GM10847 (cell line): ENCODE measurements around the gene ELF2.

Experiments
- POLR2A ChIP-seq: IDR thresholded peaks from 2 replicates; pipeline ENCODE4 v1.6.1; 2011; ENCODE audit not compliant: insufficient read length; ENCODE audit errors: extremely low read depth

ELF2 gene

DNA sequence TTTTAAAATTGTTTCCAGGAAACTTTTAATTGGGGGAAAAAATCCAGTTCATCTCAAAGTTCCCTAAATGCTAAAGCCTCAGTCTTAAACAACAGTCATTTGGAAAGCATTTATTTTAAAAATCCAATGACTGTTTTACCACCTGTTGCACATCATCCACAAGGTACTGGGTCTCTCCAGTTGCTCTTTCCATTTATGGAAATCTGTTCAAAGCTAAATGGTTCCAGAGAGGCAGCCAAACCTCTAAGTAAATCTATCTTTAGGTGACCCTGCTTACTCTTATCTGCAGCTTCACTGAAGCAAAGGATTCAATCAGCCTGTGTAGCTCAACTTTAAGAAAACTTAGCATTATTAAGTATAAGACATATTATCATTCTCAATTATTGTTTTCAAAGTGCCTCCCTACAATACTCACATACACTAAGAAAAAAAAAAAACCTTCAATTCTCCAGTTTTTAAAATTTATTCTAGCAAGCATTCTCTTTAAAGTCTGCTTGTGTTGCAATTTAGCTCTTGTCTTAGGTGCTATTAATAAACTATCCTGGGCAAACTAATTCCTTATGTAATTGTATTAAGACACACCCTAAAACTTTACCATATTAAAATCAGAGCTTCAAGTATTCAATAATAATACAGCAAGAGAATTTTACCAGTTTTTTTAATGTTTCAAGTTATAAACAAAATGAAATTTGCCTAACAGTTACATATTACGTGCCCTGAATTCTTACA lies 100.8 kb downstream of the ELF2 start:
- no peak for TF ChIP-seq POLR2A

DNA sequence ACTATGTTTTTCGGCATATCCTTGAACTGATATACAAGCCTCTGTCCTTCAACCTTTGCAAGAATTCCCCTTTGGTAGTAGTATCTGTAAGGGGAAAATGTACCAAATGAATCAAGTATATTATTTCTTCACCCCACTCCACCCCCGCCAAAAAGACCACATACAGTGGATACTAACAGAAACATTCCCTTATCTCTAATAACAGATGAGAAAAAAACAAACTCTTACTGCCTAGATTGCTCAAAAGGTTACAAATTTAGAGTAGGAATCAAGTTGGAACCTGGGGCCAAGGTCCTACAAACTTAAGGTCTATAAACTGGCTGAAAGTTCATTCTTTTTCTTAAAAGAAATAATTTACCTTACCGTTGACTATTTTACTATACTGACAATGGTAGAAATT lies 116.4 kb downstream of the ELF2 start:
- no peak for TF ChIP-seq POLR2A

DNA sequence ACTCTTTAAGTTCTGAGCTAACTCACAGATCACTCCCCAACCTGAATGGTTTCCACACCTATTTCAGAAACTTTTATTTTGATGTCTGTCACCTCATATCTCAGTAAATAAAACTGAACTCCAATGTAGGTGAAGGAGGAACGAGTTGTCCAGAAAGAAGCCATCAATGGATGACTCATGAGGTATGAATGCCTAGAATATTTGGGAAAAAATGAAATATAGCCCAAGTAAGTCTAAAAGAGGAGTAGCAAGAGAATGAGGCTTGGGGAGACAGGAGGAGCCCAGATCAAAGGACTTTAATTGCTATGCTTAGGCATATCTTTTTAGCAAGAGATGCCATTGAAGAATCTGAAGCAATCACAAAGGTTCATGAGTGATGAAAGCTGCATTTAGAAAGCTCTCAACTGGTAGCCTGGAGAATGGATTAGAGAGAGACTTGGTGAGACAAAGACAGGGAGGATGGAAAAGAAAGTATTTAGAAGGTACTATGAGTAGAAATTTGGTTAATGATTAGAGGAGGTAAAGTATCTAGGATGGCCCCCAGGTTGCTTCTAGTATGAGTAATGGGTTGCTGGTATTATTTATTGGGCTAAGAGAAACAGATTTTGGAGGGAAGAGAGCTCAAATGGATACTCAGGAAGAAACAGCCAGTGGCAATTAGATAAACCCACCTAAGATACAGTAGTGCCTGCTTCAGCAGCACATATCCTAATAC lies 122.1 kb downstream of the ELF2 start:
- no peak for TF ChIP-seq POLR2A

DNA sequence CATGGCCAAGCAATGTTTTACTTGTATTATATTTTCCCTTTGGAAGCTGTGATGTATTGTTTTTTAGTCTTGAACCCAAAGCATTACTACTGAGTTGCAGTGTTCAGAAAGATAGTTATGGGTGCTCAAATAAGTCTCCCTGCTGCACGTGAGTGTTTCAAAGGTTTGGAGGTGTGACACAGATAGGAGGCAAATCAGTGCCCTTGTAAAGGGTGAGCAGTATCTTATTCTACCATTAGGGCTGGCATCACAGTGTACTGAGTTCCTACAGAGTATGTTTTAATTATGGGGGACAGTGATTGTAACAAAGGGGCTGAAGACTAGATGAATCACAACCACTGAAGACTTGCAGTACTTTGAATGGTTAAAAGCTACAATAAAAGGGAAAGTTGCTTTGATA lies 123.1 kb downstream of the ELF2 start:
- TF ChIP-seq POLR2A = no peak

DNA sequence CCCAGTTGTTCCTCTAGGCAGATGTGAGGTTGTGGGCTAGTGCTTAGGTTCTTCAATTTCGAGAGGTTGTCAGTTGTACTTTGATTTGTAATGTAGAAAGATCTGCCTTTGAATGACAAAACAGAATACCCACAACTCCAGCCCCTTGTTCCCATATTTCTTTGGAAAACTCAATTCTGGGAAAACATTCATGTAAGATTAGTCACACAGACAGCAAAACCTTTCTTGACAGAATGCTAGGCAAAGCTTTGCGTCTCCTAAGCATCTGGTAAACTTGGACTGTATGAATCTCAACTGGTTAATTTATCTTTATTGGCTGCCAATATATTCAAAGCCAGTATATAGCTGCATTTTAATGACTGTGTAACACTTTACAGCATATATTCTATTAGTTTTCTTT lies 126.6 kb downstream of the ELF2 start:
- TF ChIP-seq POLR2A = no peak

DNA sequence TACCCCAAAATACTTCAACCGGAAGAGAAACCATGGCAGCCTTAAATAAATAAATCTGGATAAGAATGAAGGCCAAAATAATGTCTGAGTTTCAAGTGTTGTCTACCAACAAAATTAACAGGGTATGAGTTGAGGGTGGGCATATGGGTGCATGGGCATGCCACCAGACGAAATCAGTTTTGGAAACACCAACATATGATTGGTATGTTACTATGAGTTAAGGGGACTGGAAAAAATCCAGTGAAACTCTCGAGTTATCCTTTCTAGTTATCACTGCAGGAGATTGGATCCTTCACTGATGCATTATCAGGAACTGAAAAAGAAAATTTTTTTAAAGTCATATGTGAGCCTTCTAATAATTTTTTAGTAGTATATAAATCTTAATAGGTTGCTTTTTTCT lies 129.0 kb downstream of the ELF2 start:
- TF ChIP-seq POLR2A = no peak

DNA sequence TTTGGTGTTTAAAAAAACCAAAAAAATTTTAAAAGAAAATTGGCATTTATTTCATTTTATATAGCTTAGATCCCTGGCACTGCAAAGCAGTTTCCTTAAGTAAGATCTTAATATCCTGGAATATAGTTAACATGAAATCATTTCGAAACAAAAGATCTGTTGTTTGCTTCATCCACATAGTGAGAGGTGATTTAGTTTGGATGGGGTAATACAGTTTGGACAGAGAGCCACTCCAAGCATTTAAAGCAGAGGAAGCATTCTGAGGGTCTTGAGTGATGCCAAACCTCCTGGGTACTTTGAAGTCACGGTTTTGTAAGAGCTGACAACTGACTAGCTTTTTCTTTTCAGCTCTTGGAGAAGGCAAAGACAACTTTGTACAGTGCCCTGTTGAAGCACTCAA lies 132.7 kb downstream of the ELF2 start:
- no peak for TF ChIP-seq POLR2A

DNA sequence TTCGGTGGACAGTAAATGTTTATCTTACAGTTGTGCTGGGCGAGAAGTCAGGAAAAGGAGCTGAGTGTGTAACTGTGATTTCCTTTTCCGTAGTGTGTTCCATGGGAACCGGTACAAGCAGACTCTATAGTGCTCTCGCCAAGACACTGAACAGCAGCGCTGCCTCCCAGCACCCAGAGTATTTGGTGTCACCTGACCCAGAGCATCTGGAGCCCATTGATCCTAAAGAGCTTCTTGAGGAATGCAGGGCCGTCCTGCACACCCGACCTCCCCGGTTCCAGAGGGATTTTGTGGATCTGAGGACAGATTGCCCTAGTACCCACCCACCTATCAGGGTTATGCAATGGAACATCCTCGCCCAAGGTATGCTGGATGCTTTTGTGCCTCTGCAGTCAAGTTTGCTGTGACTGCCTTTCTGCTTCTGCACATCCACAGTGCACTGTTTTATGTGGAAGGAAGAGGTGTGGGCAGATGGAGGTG lies 134.0 kb downstream of the ELF2 start:
- no peak for TF ChIP-seq POLR2A

DNA sequence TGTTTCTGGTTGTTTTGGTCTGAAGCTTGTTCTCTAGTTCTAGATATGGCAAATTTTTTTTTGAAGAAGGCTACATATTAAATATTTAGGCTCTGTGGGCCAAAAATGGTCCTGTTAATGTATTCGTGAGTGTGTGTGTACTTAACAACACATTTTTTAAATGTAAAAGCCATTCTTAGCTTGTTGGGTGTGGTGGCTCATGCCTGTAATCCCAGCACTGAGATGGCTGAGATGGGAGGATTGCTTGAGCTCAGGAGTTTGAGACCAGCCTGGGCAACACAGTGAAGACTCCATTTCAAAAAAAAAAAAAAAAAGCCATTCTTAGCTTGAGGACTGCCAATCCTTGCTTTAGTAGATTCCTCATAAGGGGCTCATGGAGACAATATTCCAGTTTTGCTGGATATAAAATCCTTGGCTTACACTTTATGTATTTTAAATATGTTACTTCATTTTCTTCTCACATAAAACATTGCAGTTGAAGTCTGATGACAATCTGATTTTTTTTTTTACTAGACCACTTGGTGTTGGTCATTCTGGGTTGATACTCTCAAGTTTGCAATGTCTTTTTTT lies 138.1 kb downstream of the ELF2 start:
- no peak for TF ChIP-seq POLR2A

DNA sequence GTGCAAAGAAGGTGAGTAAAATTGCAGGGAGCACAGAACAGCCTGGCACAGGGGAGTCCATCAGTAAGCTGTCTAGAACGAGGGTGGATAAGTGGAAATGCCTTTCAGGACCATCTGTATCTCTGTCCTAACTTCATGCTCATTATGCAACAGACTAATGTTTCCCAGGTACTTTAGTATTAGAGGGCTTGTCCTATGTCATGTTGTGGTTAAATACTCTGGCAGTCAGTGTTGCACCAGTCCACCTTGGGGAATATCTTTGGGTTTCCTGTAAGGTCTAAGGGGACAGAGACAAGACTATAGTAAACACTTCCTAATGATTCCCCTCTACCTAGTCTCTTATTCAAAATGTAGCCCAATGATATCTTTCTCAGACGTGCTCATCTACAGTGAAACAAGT lies 140.1 kb downstream of the ELF2 start:
- no peak for TF ChIP-seq POLR2A

DNA sequence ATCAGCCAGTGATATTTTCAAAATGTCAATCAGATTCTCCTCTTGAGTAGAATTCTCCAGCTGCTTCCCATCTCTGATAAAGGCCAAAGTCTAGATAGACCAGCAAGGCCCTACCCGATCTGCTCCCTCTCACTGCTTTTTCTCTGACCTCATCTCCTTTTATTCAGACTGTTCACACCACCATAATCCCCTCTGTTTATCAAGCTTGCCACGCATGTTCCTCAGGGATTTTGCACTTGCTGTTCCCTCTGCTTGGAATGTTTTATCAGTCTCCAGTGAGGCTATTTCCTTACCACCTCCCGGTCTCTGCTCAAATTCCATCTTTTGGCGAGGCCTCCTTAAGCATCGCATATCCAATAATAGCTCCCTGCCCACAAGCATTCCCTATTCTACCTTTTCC lies 141.4 kb downstream of the ELF2 start:
- no peak for TF ChIP-seq POLR2A

DNA sequence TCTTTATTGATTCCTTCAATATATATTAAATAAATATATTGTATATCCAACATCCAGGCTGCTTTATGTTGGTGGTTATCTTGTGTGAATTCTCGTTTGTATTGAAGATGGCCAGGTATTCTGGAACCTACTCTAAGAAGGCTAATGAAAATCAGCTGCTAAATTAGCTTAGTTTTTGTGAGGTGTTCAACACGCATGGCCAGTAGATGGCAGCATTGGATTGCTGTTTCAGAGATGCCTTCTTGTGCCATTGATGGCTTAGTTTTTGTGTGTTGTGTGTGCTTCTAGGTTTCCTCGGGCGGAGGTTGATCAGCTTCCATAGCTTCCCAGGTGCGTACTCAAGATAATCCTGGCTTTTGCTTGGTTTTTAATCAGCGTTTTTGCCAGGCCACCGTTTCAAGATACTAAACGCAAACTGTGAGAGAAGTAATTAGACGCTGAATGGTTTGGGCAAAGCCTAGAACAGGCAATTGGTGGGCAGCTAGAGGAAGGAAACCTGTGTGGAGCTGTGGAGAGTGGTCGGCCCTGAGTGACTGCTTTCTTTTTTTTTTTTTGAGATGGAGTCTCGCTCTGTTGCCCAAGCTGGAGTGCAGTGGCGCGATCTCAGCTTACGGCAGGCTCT lies 146.3 kb downstream of the ELF2 start:
- TF ChIP-seq POLR2A = no peak

DNA sequence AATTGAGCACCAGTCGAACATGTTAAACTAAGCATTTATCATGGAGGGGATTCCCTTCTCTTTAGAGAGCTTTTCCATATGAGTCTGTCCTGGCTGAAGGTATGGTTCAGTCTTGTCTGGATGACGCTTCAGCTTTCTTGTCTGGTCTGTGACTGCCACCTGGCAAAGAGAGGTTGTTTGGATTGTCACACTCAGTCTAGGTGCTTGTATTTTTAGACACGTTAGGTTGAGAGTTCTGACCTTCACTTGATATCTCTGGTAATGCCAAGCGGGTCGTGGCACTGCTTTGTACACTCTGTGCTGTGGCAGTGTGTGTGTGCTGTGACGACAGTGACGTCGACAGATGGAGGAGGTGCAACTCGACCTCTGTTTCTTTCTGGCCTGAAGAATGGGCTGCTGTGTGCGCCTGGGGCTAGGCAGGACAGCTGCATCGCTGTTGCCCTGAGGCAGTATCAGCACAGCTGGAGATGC lies 148.8 kb downstream of the ELF2 start:
- TF ChIP-seq POLR2A = no peak

DNA sequence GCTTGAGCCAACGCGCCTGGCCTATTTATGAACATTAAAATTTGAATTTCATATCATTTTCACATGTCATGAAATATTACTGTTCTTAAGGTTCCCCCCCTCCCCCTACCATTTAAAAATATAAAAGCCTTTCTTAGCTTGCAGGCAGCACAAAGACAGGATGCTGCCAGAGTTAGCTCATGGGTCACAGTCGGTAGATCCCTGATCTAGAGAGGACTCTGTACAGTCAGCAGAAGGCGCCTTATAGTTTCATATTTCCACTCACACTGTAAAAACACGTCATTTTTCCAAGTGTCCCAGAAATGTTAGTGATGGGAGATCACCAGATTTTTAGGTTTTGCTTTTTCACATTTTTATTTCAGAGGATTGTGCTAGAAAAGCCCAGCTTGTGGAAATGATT lies 149.2 kb downstream of the ELF2 start:
- no peak for TF ChIP-seq POLR2A

DNA sequence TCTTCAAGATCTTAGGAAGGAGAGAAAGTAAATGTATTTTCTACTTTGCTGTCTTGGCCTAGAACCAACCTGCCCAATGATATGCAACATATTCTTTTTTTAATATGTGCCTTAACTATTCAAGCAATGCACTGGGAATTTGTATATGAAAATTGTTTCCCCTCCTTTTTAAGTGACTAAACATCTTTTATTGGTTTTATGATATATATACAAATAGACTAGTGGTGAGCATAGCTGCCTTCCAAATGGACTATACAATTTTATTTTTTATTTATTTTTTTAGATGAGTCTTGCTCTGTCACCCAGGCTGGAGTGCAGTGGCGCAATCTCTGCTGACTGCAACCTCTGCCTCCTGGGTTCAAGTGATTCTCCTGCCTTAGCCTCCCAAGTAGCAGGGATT lies 151.2 kb downstream of the ELF2 start:
- TF ChIP-seq POLR2A = no peak

DNA sequence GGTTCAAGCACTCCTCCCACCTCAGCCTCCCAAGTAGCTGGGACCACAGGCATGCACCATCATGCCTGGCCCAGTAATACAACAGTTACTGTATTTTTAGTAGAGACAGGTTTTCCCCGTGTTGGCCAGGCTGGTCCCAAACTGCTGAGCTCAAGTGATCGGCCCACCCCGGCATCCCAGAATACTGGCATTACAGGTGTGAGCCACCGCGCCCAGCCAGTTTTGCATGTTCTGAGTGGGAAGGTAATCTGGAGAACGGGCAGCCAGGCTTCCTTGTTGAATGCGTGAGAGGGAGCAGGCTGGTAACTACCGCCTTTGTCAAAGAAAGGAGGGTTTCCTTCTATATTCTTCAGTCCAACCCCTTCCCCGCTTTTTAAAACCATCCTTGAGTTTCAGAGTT lies 152.3 kb downstream of the ELF2 start:
- TF ChIP-seq POLR2A = no peak

DNA sequence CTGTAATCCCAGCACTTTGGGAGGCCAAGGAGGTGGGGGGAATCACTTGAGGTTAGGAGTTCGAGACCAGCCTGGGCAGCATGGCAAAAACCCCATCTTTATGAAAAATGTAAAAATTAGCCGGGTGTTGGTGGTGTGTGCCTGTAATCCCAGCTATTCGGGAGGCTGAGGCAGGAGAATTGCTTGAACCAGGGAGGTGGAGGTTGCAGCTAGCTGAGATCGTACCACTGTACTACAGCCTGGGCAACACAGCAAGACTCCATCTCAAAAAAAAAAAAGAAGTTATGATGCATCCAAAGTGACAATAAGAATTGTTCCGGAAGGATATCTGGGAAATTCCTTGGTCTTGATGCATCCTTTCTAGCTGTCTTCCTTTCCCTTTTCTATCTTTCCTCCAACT lies 154.2 kb downstream of the ELF2 start:
- TF ChIP-seq POLR2A = no peak

DNA sequence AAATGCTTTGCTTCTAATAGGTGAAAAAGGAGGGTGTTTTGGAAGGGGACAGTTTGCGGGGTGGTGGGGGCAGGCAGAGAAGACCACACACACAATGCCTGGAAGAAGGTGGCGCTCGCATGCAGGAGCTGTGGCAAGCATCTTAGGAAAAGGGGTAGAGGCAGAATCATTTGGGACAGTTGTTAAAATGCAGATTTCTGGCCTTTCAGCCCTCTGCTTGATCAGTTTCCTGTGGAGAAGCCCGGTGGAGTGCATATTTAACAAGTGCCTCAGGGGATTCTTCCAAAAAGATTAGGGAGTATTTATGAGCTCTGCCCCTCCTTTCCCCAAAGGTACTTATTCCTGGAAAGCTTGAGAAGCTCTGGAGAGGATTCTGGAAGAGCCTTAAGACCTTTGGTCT lies 156.6 kb downstream of the ELF2 start:
- TF ChIP-seq POLR2A = no peak
